ENCODE data around the gene PAXIP1.

DNA sequence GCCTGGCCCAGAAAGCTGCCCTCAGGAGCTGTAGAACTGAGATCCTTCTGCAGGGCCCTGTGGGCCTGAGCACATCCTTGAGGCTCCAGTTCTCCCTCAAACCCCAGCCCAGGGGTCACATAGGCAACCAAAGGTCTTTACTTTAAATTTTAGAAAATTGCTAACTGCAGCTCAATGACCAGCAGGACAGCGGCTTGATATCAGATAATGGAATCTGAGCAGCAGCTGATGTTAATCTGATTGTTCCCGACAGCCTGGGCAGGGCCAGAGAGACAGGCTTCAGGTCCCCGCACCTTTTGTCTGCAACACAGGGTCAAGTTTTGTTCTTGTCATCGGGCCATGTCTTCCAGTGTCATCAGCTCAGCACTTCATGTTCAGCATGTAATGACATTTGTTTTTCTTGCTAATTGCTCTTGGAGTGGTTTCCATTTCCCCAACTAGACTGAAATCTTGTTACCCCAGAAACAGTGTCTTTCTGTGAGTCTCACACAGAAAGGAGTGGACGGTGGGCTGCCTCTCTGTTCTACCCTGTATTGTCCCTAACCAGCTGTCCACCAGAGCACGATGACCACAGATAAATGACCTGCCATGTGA lies 91.0 kb downstream of the PAXIP1 start:
- TF ChIP-seq POLR2A (IDR thresholded peaks at IDR 0.05) (no peak), POLR2AphosphoS5 (IDR thresholded peaks at IDR 0.05; ENCODE audit: insufficient read depth in 1 of 2, low read depth in 1 of 2) (no peak)
- TF ChIP-seq, protein P1, sequence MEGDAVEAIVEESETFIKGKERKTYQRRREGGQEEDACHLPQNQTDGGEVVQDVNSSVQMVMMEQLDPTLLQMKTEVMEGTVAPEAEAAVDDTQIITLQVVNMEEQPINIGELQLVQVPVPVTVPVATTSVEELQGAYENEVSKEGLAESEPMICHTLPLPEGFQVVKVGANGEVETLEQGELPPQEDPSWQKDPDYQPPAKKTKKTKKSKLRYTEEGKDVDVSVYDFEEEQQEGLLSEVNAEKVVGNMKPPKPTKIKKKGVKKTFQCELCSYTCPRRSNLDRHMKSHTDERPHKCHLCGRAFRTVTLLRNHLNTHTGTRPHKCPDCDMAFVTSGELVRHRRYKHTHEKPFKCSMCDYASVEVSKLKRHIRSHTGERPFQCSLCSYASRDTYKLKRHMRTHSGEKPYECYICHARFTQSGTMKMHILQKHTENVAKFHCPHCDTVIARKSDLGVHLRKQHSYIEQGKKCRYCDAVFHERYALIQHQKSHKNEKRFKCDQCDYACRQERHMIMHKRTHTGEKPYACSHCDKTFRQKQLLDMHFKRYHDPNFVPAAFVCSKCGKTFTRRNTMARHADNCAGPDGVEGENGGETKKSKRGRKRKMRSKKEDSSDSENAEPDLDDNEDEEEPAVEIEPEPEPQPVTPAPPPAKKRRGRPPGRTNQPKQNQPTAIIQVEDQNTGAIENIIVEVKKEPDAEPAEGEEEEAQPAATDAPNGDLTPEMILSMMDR (IDR thresholded peaks at IDR 0.05), result no peak

Data from vagina (tissue), 2 donors.